NCI-H2196 (cell line): ENCODE results near the gene PHF12.
A peak's percentile ranks its signal among the peaks of the same experiment; 100 is the strongest.
"Not testable (repeated sequence)": the region's sequence is repeated elsewhere in the genome, so short reads cannot be mapped to it uniquely, and the experiment has no call there.

Source experiments
- DNase-seq: peaks from one replicate; lab custom pipeline; 2025; ENCODE audit not compliant: unreplicated experiment; lab: John Stamatoyannopoulos, UW

PHF12 gene

GRCh38 chr17:28904800-28905199, 46.5 kb downstream of the PHF12 start:
- DNase-seq = no peak

- not testable (repeated sequence) for DNase-seq
These were observed 47.8 kb downstream of the PHF12 start for GRCh38 chr17:28903546-28903841.

GRCh38 chr17:28902819-28903545, 48.3 kb downstream of the PHF12 start, which contains the start of gene DHRS13:
DHRS13 (minus strand) TSS chr17:28903079; CDS start chr17:28902944, 135 bp downstream.
- peak; percentile 87 for DNase-seq

GRCh38 chr17:28901866-28902818, 49.2 kb downstream of the PHF12 start:
- peak; percentile 23 for DNase-seq

GRCh38 chr17:28900986-28901726, 50.2 kb downstream of the PHF12 start:
- no peak for DNase-seq

- DNase-seq = no peak
These were observed 52.0 kb downstream of the PHF12 start for GRCh38 chr17:28899212-28899815.

GRCh38 chr17:28898527-28898955, 52.8 kb downstream of the PHF12 start:
- DNase-seq = no peak

GRCh38 chr17:28897769-28898526, 53.4 kb downstream of the PHF12 start:
- no peak for DNase-seq

GRCh38 chr17:28896884-28897768, 54.2 kb downstream of the PHF12 start, which contains the start of gene FLOT2:
FLOT2 (minus strand) TSS chr17:28897733; CDS start chr17:28897574, 159 bp downstream.
- DNase-seq = peak; percentile 42

GRCh38 chr17:28896491-28896883, 54.8 kb downstream of the PHF12 start:
- no peak for DNase-seq

- peak; percentile 8 for DNase-seq
These were observed 55.4 kb downstream of the PHF12 start for GRCh38 chr17:28895794-28896447.

- DNase-seq = not testable (repeated sequence)
These were observed 57.8 kb downstream of the PHF12 start for GRCh38 chr17:28893248-28894183.

- no peak for DNase-seq
These were observed 59.3 kb downstream of the PHF12 start for GRCh38 chr17:28892024-28892423.

GRCh38 chr17:28891201-28891600, 60.1 kb downstream of the PHF12 start:
- DNase-seq = no peak

- DNase-seq = no peak
These were observed 61.3 kb downstream of the PHF12 start for GRCh38 chr17:28889996-28890395.

GRCh38 chr17:28888832-28889231, 62.5 kb downstream of the PHF12 start:
- DNase-seq = no peak

GRCh38 chr17:28887871-28888471, 63.3 kb downstream of the PHF12 start:
- DNase-seq = no peak
